WTC11 (cell line): ENCODE data around the gene AFF3.

Experiments used
- ATF2 ChIP-seq: sonication (generic); formaldehyde crosslinking; IDR thresholded peaks from 2 replicates; pipeline ENCODE4 v1.8.1; 2022; ENCODE audit warnings: low read depth, missing genetic modification reagents, borderline replicate concordance
- CTCF ChIP-seq: fragments of 200-600 bp; IDR thresholded peaks from 2 replicates; pipeline ENCODE4 v1.8.0; 2022; ENCODE audit warnings: antibody characterized with exemption
- E2F4 ChIP-seq: sonication (generic); formaldehyde crosslinking; IDR thresholded peaks from 2 replicates; pipeline ENCODE4 v1.8.1; 2022; ENCODE audit warnings: low read depth, mild to moderate bottlenecking, moderate library complexity, missing genetic modification reagents, borderline replicate concordance
- ETV6 ChIP-seq: sonication (generic); formaldehyde crosslinking; IDR thresholded peaks from 2 replicates; pipeline ENCODE4 v1.8.1; 2022; ENCODE audit warnings: mild to moderate bottlenecking, missing genetic modification reagents
- KAT7 ChIP-seq: sonication (generic); formaldehyde crosslinking; IDR thresholded peaks from 2 replicates; pipeline ENCODE4 v1.8.1; 2023; ENCODE audit warnings: missing genetic modification reagents, mild to moderate bottlenecking, borderline replicate concordance
- MXD4 ChIP-seq: fragments of 250-450 bp; sonication (Bioruptor Pico); IDR thresholded peaks from 2 replicates; pipeline ENCODE4 v1.8.0; 2021; ENCODE audit warnings: mild to moderate bottlenecking, moderate library complexity, borderline replicate concordance
- PRDM15 ChIP-seq: sonication (generic); formaldehyde crosslinking; IDR thresholded peaks from 2 replicates; pipeline ENCODE4 v1.8.0; 2022; ENCODE audit warnings: missing genetic modification reagents
- SP1 ChIP-seq: sonication (generic); formaldehyde crosslinking; conservative IDR thresholded peaks from 2 replicates; pipeline ENCODE4 v1.8.1; 2022; ENCODE audit warnings: missing genetic modification reagents
- TP53 ChIP-seq: sonication (generic); formaldehyde crosslinking; IDR thresholded peaks from 2 replicates; pipeline ENCODE4 v1.8.1; 2023; ENCODE audit warnings: mild to moderate bottlenecking, missing genetic modification reagents
- ZBTB21 ChIP-seq: sonication (generic); formaldehyde crosslinking; IDR thresholded peaks from 2 replicates; pipeline ENCODE4 v1.8.1; 2023; ENCODE audit warnings: mild to moderate bottlenecking, missing genetic modification reagents, borderline replicate concordance
- ZBTB43 ChIP-seq: sonication (generic); formaldehyde crosslinking; IDR thresholded peaks from 2 replicates; pipeline ENCODE4 v1.8.1; 2023; ENCODE audit warnings: mild to moderate bottlenecking, missing genetic modification reagents
- ZNF423 ChIP-seq: fragments of 250-450 bp; sonication (Bioruptor Pico); IDR thresholded peaks from 2 replicates; pipeline ENCODE4 v2.1.2; 2022; ENCODE audit warnings: mild to moderate bottlenecking, moderate library complexity

GRCh38 chr2:99975386-99975785, 167.0 kb downstream of the AFF3 start:
- TF ChIP-seq ZNF423 (no peak), E2F4 (CRISPR knock-in tag) (no peak), SP1 (CRISPR knock-in tag) (no peak), PRDM15 (CRISPR knock-in tag) (no peak), KAT7 (CRISPR knock-in tag) (no peak), ETV6 (no peak), ZBTB43 (CRISPR knock-in tag) (no peak), CTCF (no peak), ATF2 (CRISPR knock-in tag) (no peak), TP53 (no peak), ZBTB21 (no peak), MXD4 (CRISPR knock-in tag) (no peak)
